Fibroblast of lung (primary cell): ENCODE results near the gene DIS3L. TPM values are rescaled to one million over a fixed set of nuclear protein-coding genes. Genes with fewer than 3 reads are reported as not detected.
"Not testable (repeated sequence)": the region's sequence is repeated elsewhere in the genome, so short reads cannot be mapped to it uniquely, and the experiment has no call there.

Source experiments
- DNase-seq, 2 donors: peaks; one replicate each; pipeline versions ENCODE4 v3.0.0 to v3.0.0-alpha.2; 2010; ENCODE audit warnings: low read depth in 2 of 2
- H2AFZ ChIP-seq: 2 replicates; pipeline ENCODE4 v1.5.1; 2012; ENCODE audit warnings: low read length, control low read depth, inconsistent platforms
- H3K27ac ChIP-seq: 2 replicates; pipeline ENCODE4 v1.5.1; 2011; ENCODE audit warnings: low read length, control low read depth; ENCODE audit not compliant: insufficient read depth
- H3K27me3 ChIP-seq: 2 replicates; pipeline ENCODE4 v1.5.1; 2011; ENCODE audit warnings: mild to moderate bottlenecking, low read length; ENCODE audit not compliant: control insufficient read depth, insufficient read depth
- H3K36me3 ChIP-seq: 2 replicates; pipeline ENCODE4 v1.5.1; 2011; ENCODE audit warnings: low read length; ENCODE audit not compliant: control insufficient read depth, insufficient read depth
- H3K4me1 ChIP-seq: 2 replicates; pipeline ENCODE4 v1.5.1; 2011; ENCODE audit warnings: low read length; ENCODE audit not compliant: control insufficient read depth, insufficient read depth; ENCODE audit errors: extremely low read depth
- H3K4me2 ChIP-seq: 2 replicates; pipeline ENCODE4 v1.5.1; 2011; ENCODE audit warnings: low read length, control low read depth; ENCODE audit not compliant: insufficient read depth; ENCODE audit errors: extremely low read depth
- H3K4me3 ChIP-seq, 4 experiments: fragments of 200-600 bp in 1 of 4; sonication (generic) in 1 of 4; replicated peaks in 1 of 4; 2 replicates each; pipeline ENCODE4 v1.5.1; 2011 to 2016; ENCODE audit warnings: low read length in 4 of 4, low read depth in 3 of 4, mild to moderate bottlenecking in 3 of 4, control low read depth in 2 of 4, inconsistent platforms in 1 of 4, mixed read lengths in 1 of 4; ENCODE audit not compliant: insufficient read depth in 1 of 4; ENCODE audit errors: control extremely low read depth in 1 of 4
- H3K79me2 ChIP-seq: 2 replicates; pipeline ENCODE4 v1.5.1; 2012; ENCODE audit warnings: mild to moderate bottlenecking, low read length, inconsistent platforms; ENCODE audit not compliant: control insufficient read depth, insufficient read depth
- H3K9ac ChIP-seq: 2 replicates; pipeline ENCODE4 v1.5.1; 2011; ENCODE audit warnings: mild to moderate bottlenecking, low read length, control low read depth; ENCODE audit not compliant: insufficient read depth
- H3K9me3 ChIP-seq: 2 replicates; pipeline ENCODE4 v1.5.1; 2012; ENCODE audit warnings: low read depth, low read length; ENCODE audit not compliant: control insufficient read depth, insufficient read depth
- H4K20me1 ChIP-seq: 2 replicates; pipeline ENCODE4 v1.5.1; 2011; ENCODE audit warnings: low read length; ENCODE audit not compliant: control insufficient read depth, insufficient read depth; ENCODE audit errors: extremely low read depth
- CTCF ChIP-seq, 2 donors: IDR thresholded peaks in 1 of 2; conservative IDR thresholded peaks in 1 of 2; 1 replicate in 1 of 2; 2 replicates in 1 of 2; pipeline ENCODE4 v1.5.1; 2011 to 2012; ENCODE audit warnings: low read length in 2 of 2, control low read depth in 1 of 2, inconsistent platforms in 1 of 2, low read depth in 1 of 2, mild to moderate bottlenecking in 1 of 2
- EZH2 ChIP-seq: IDR thresholded peaks from 2 replicates; pipeline ENCODE4 v1.5.1; 2012; ENCODE audit warnings: low read length, control low read depth, mild to moderate bottlenecking; ENCODE audit errors: missing control alignments
- polyA plus RNA-seq, 2 donors: library from polyadenylated mRNA; depleted of rRNA in 1 of 2; stranded (reverse) in 1 of 2; unstranded in 1 of 2; fragments of >200 nt; gene quantifications; 2 replicates each; pipeline ENCODE4 v1.2.1, GENCODE V29; 2011 to 2012; ENCODE audit warnings: missing spikeins in 1 of 2
- total RNA-seq: library from RNA; depleted of rRNA; stranded (reverse); fragments of >200 nt; gene quantifications from 2 replicates; pipeline ENCODE4 v1.2.1, GENCODE V29; 2014

Gene DIS3L
- total and polyA plus RNA-seq, 2 donors (not counting 1 experiment from before 2014, with no cell fraction given) = 11.2 to 25.1 TPM

GRCh38 chr15:66326051-66326450 is 32.7 kb downstream of the DIS3L start:
- Histone ChIP-seq H3K79me2 (no peaks in the 10 kb centered on the region), H4K20me1 (no peaks in the 10 kb centered on the region), H3K9me3 (no peaks in the 10 kb centered on the region), H3K9ac (no peak overlapping the region), H3K4me2 (no peak overlapping the region), H3K27me3 (no peaks in the 10 kb centered on the region), H3K4me1 (no peaks in the 10 kb centered on the region), H3K4me3 (no peak overlapping the region), H2AFZ (no peak overlapping the region), H3K27ac (no peak overlapping the region), H3K36me3 (peaks cover 6% of the 10 kb centered on the region)
- DNase-seq = no peak
- TF ChIP-seq EZH2 (no peak), CTCF (conservative IDR thresholded peaks at IDR 0.05 in 1 of 2, IDR thresholded peaks at IDR 0.05 in 1 of 2; ENCODE audit: low read depth in 1 of 2, low read length in 2 of 2) (no peak)

- no peak overlapping the region for H2AFZ ChIP-seq
- TF ChIP-seq CTCF (conservative IDR thresholded peaks at IDR 0.05 in 1 of 2, IDR thresholded peaks at IDR 0.05 in 1 of 2; ENCODE audit: low read depth in 1 of 2, low read length in 2 of 2) = no peak
- TF ChIP-seq EZH2 = no peak
- DNase-seq = no peak
- H3K9me3 ChIP-seq = no peaks in the 10 kb centered on the region
- no peaks in the 10 kb centered on the region for H3K79me2 ChIP-seq
- H3K4me2 ChIP-seq = no peak overlapping the region
- peaks cover 6% of the 10 kb centered on the region for H3K36me3 ChIP-seq
- no peaks in the 10 kb centered on the region for H3K4me1 ChIP-seq
- H3K4me3 ChIP-seq = no peak overlapping the region
- H3K27me3 ChIP-seq = no peaks in the 10 kb centered on the region
- no peak overlapping the region for H3K9ac ChIP-seq
- H4K20me1 ChIP-seq = no peaks in the 10 kb centered on the region
- no peak overlapping the region for H3K27ac ChIP-seq
Measured at GRCh38 chr15:66327736-66328135, 34.4 kb downstream of the DIS3L start.

GRCh38 chr15:66328771-66329170 is 35.4 kb downstream of the DIS3L start:
- no peak overlapping the region for H3K9ac ChIP-seq
- peaks cover 6% of the 10 kb centered on the region for H3K36me3 ChIP-seq
- no peak overlapping the region for H3K4me3 ChIP-seq
- no peaks in the 10 kb centered on the region for H3K4me1 ChIP-seq
- H4K20me1 ChIP-seq = no peaks in the 10 kb centered on the region
- no peak for TF ChIP-seq EZH2
- no peak for TF ChIP-seq CTCF (conservative IDR thresholded peaks at IDR 0.05 in 1 of 2, IDR thresholded peaks at IDR 0.05 in 1 of 2; ENCODE audit: low read depth in 1 of 2, low read length in 2 of 2)
- DNase-seq = no peak
- H3K4me2 ChIP-seq = no peak overlapping the region
- no peaks in the 10 kb centered on the region for H3K79me2 ChIP-seq
- H3K27me3 ChIP-seq = no peaks in the 10 kb centered on the region
- no peak overlapping the region for H3K27ac ChIP-seq
- H3K9me3 ChIP-seq = no peaks in the 10 kb centered on the region
- no peak overlapping the region for H2AFZ ChIP-seq

GRCh38 chr15:66348530-66348929 is 55.2 kb downstream of the DIS3L start:
- H3K27me3 ChIP-seq, H4K20me1 ChIP-seq, H3K4me3 ChIP-seq, H3K4me2 ChIP-seq, H3K27ac ChIP-seq, H2AFZ ChIP-seq, H3K4me1 ChIP-seq, H3K9ac ChIP-seq, H3K79me2 ChIP-seq, DNase-seq, H3K9me3 ChIP-seq, H3K36me3 ChIP-seq: not testable (repeated sequence)
